Neural crest cell (in vitro differentiated cells): ENCODE results near the gene VPS35L. TPM values are rescaled to one million over a fixed set of nuclear protein-coding genes. Genes with fewer than 3 reads are reported as not detected.
"Not testable (repeated sequence)": the region's sequence is repeated elsewhere in the genome, so short reads cannot be mapped to it uniquely, and the experiment has no call there.

Experiments used
- DNase-seq: peaks from one replicate; pipeline ENCODE4 v3.0.0; 2021; ENCODE audit warnings: low read depth, mixed read lengths, low spot score
- H3K27ac Mint-ChIP-seq: one replicate; pipeline ENCODE4 v1.8.0; 2021; ENCODE audit warnings: mild to moderate bottlenecking, mixed read lengths; ENCODE audit not compliant: unreplicated experiment
- H3K27me3 Mint-ChIP-seq: 2 replicates; pipeline ENCODE4 v1.8.0; 2021; ENCODE audit warnings: low read depth, mild to moderate bottlenecking, mixed read lengths
- H3K36me3 Mint-ChIP-seq: 2 replicates; pipeline ENCODE4 v1.8.0; 2021; ENCODE audit warnings: low read depth, mild to moderate bottlenecking, mixed read lengths
- H3K4me1 Mint-ChIP-seq: 2 replicates; pipeline ENCODE4 v1.8.0; 2021; ENCODE audit warnings: mixed read lengths
- H3K4me3 Mint-ChIP-seq: one replicate; pipeline ENCODE4 v1.8.0; 2021; ENCODE audit warnings: mild to moderate bottlenecking, mixed read lengths
- H3K9me3 Mint-ChIP-seq: 2 replicates; pipeline ENCODE4 v1.8.0; 2021; ENCODE audit warnings: mixed read lengths
- CTCF ChIP-seq: fragments of 200-600 bp; sonication (generic); conservative IDR thresholded peaks from 2 replicates; pipeline ENCODE4 v1.5.0; 2021; ENCODE audit warnings: antibody characterized with exemption, mild to moderate bottlenecking
- total RNA-seq: library from RNA; stranded (reverse); gene quantifications from 2 replicates; pipeline ENCODE4 v1.2.1, GENCODE V29; 2021

Gene VPS35L
- total RNA-seq, 1 donor from 2014 or later = 59.1 TPM

GRCh38 chr16:19660432-19660831, 104.9 kb downstream of the VPS35L start:
- TF ChIP-seq CTCF = no peak
- H3K4me3 Mint-ChIP-seq = no peak overlapping the region
- H3K4me1 Mint-ChIP-seq = peaks cover 6% of the 10 kb centered on the region
- H3K36me3 Mint-ChIP-seq = peaks cover 37% of the 10 kb centered on the region
- H3K9me3 Mint-ChIP-seq = peaks cover 7% of the 10 kb centered on the region
- no peak for DNase-seq
- H3K27ac Mint-ChIP-seq = no peak overlapping the region
- H3K27me3 Mint-ChIP-seq = no peaks in the 10 kb centered on the region

GRCh38 chr16:19662351-19662750, 106.8 kb downstream of the VPS35L start:
- no peak overlapping the region for H3K27ac Mint-ChIP-seq
- no peak overlapping the region for H3K4me3 Mint-ChIP-seq
- H3K9me3 Mint-ChIP-seq = peaks cover 10% of the 10 kb centered on the region
- H3K27me3 Mint-ChIP-seq = no peaks in the 10 kb centered on the region
- no peak for DNase-seq
- H3K36me3 Mint-ChIP-seq = peaks cover 33% of the 10 kb centered on the region
- TF ChIP-seq CTCF = no peak
- peaks cover 16% of the 10 kb centered on the region for H3K4me1 Mint-ChIP-seq

GRCh38 chr16:19664166-19664565, 108.7 kb downstream of the VPS35L start:
- Mint-ChIP-seq H3K36me3 (peaks cover 29% of the 10 kb centered on the region), H3K9me3 (peaks cover 10% of the 10 kb centered on the region), H3K4me3 (no peak overlapping the region), H3K4me1 (peaks cover 16% of the 10 kb centered on the region), H3K27me3 (no peaks in the 10 kb centered on the region), H3K27ac (no peak overlapping the region)
- no peak for DNase-seq
- no peak for TF ChIP-seq CTCF

GRCh38 chr16:19665313-19665712, 109.8 kb downstream of the VPS35L start:
- Mint-ChIP-seq H3K4me1 (peaks cover 16% of the 10 kb centered on the region), H3K9me3 (peaks cover 10% of the 10 kb centered on the region), H3K36me3 (peaks cover 28% of the 10 kb centered on the region)
- H3K27me3 Mint-ChIP-seq, H3K27ac Mint-ChIP-seq, H3K4me3 Mint-ChIP-seq, DNase-seq: not testable (repeated sequence)

GRCh38 chr16:19666477-19666876, 111.0 kb downstream of the VPS35L start:
- no peak overlapping the region for H3K4me3 Mint-ChIP-seq
- H3K36me3 Mint-ChIP-seq = peaks cover 23% of the 10 kb centered on the region
- no peaks in the 10 kb centered on the region for H3K27me3 Mint-ChIP-seq
- DNase-seq = no peak
- H3K9me3 Mint-ChIP-seq = peaks cover 10% of the 10 kb centered on the region
- peaks cover 11% of the 10 kb centered on the region for H3K4me1 Mint-ChIP-seq
- no peak overlapping the region for H3K27ac Mint-ChIP-seq
- TF ChIP-seq CTCF = no peak

GRCh38 chr16:19672378-19672777, 116.9 kb downstream of the VPS35L start:
- Mint-ChIP-seq H3K27me3 (no peaks in the 10 kb centered on the region), H3K4me1 (no peaks in the 10 kb centered on the region), H3K36me3 (peaks cover 10% of the 10 kb centered on the region), H3K4me3 (no peak overlapping the region), H3K9me3 (no peaks in the 10 kb centered on the region), H3K27ac (no peak overlapping the region)
- TF ChIP-seq CTCF = no peak
- DNase-seq = no peak
